Skin of body (tissue), 2 donors: Measurements from ENCODE around the gene DNAJB4. TPM values are rescaled to one million over a fixed set of nuclear protein-coding genes. Genes with fewer than 3 reads are reported as not detected.
"Not testable (repeated sequence)": the region's sequence is repeated elsewhere in the genome, so short reads cannot be mapped to it uniquely, and the experiment has no call there.

Source experiments
- DNase-seq: peaks from one replicate; lab custom pipeline; 2025; lab: John Stamatoyannopoulos, UW
- total RNA-seq: library from RNA; depleted of rRNA; stranded (reverse); fragments of >200 nt; gene quantifications from one replicate; pipeline ENCODE4 v1.2.3, GENCODE V29; 2014

The DNAJB4 gene
- total RNA-seq, 1 donor from 2014 or later: 55.7 TPM

DNA sequence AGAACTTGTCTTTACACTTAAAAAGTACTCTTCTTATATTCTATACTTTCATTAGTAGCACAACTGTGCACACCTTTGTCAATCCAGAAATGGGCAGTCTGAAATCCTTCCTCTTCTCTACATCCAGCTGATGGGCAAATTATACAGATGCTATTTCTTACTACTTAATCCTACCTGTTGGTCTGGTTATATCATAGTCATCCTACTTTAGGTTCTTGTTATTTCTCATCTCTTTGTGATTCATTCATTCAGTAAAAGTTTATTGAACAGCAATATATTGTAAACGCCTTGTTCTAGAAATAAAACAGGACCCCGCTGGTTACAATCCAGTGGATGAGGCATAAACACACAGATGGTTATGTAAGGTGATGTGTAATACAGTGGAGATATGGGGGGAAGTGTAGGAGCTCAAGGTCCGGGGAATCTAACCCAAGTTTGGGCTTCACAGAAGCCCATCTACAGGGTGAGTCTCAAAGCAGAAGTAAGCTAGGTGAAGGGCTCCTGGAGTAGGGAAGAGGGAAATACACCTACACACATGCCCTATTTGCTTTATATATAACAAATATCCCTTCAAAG lies 14.0 kb upstream of the DNAJB4 start:
- DNase-seq: no peak

DNA sequence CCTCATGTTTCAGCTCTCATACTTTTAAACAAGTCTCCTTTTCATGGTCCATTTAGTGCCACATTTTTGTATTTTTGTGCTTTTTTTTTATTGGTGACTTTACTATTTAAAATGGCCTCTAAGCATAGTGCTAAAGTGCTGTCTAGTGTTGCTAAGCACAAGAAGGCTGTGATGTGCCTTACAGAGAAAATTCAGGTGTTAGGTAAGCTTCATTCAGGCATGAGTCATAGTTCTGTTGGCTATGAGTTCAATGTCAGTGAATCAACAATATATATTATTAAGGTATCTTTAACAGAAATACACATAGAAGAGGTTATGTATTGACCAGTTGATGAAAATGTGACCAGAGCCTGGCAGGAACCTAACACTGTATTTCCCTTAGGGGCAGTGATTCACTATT lies 13.1 kb upstream of the DNAJB4 start:
- no peak for DNase-seq

DNA sequence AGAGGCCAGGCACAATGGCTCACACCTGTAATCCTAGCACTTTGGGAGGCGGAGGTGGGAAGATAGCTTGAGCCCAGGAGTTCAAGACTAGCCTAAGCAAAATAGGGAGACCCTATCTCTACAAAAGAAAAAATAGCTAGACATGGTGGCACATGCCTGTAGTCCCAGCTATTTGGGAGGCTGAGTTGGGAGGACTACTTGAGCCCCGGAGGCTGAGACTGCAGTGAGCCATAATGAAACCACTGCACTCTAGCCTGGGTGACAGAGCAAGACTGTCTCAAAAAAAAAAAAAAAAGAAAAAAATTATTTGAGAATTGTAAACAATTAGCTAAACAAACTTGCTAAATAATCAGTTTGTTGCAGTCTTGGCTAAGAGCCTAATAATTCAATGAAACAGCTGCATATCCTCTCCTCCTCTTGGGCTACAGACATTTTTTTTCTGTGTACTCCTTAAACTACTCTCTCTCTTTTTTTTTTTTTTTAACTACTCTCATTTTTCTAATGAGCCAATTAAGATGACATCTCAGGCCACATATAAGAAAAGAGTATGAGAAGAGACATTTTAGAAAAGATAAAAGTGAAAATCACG lies 10.5 kb upstream of the DNAJB4 start:
- DNase-seq: peak; percentile 23

DNA sequence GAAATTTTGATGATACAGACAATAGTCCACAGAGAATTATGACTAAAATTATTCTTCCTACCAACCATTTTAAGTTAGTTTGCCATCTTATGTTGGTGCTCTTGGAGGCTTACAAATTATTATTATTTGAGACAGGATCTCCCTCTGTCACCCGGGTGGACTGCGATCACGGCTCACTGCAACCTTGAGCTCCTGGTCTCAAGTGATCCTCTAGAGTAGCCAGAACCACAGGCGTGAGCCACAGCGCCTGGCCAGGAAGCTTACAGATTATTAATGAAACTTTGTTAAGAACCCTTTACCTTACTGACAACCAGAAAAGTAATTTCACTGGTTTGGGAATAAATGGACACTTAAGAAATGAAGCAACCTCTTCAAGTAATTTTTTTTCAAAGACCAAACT lies 8.0 kb upstream of the DNAJB4 start:
- no peak for DNase-seq

DNA sequence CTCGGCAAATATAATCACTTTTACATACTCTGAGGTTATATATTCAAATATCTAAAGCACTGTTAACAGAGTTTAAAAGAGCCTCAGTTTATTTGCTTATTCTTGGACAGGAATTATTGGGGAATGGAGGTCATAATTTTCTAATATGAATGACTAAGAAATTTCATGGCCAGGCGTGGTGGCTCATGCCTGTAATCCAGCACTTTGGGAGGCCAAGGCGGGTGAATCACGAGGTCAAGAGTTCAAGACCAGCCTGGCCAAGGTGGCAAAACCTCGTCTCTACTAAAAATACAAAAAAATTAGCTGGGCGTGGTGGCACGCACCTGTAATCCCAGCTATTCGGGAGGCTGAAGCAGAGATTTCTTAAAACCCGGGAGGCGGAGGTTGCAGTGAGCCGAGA lies 4.2 kb upstream of the DNAJB4 start:
- not testable (repeated sequence) for DNase-seq

- no peak for DNase-seq
These were observed 1.5 kb upstream of the DNAJB4 start for GRCh38 chr1:78003070-78003746.

- peak; percentile 84 for DNase-seq
These were observed 639 bp upstream of the DNAJB4 start for GRCh38 chr1:78003882-78004718.

DNA sequence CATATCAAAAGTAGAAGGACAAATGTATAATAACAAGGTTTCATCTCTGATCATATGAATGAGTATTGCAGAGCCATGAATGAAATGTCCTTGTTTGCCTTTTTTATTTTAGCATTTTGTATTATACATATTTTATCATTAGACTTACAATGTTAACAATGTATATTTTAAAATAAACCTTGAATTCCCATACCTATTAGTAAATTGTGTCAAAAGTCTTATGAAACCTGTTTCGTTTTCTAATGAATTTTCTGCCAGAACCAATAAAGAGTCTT lies 646 bp downstream of the DNAJB4 start:
- no peak for DNase-seq

- peak; percentile 93 for DNase-seq
These were observed 1.0 kb downstream of the DNAJB4 start for GRCh38 chr1:78005755-78006154.

- no peak for DNase-seq
These were observed 1.8 kb downstream of the DNAJB4 start for GRCh38 chr1:78006521-78006920.

DNA sequence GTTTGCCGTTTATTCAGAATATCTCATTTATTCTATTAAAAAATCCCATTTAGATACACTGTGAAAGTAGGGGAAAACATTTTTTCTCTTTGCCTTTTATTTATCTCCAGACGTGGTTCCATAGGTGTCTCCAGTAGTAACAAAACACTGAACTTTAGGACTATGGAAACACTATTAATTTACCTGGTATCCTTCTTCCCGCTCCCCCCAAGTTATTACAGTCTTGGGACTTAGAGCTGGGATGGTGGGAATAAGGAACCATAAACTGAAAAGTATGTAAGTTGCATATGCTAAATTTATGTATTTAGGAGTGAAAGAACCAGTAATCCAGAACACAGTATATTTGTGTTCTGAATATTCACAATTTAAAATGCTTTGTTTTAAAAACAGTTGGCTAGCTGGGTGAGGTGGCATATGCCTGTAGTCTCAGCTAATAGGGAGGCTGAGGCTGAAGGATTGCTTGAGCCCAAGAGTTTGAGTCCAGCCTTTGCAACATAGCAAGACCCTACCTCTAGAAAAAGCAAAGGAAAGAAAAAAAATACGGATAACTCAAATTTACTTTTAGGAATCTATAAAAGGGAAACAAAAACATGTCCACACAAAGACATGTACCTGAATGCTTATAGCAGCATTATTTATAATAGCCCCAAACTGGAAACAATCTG lies 3.1 kb downstream of the DNAJB4 start:
- no peak for DNase-seq

- no peak for DNase-seq
These were observed 4.5 kb downstream of the DNAJB4 start for GRCh38 chr1:78009276-78009675.

- DNase-seq: no peak
These were observed 5.1 kb downstream of the DNAJB4 start for GRCh38 chr1:78009836-78010235.

GRCh38 chr1:78011050-78011449 lies 6.3 kb downstream of the DNAJB4 start:
- DNase-seq: no peak

GRCh38 chr1:78015148-78015547 lies 10.4 kb downstream of the DNAJB4 start:
- no peak for DNase-seq

GRCh38 chr1:78019024-78019423 lies 14.3 kb downstream of the DNAJB4 start:
- DNase-seq: no peak

GRCh38 chr1:78021134-78021533 lies 16.4 kb downstream of the DNAJB4 start:
- DNase-seq: not testable (repeated sequence)

DNA sequence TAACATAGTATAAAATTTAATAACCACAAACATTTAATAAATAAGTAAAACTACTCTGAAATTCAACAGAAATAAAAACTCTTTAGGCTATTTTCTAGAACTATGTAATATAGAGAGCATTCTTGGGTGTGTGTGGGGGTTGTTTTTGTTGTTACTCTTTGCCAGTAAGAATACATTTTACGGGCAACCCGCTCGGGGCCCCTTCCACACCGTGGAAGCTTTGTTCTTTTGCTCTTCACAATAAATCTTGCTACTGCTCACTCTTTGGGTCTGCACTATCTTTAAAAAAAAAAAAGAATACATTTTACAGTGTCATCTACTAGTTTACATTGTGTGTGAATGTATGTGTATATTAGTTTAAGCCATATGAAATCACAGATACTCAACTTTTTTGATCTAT lies 25.1 kb downstream of the DNAJB4 start:
- DNase-seq: no peak

GRCh38 chr1:78032996-78033796 lies 28.5 kb downstream of the DNAJB4 start:
- DNase-seq: no peak

DNA sequence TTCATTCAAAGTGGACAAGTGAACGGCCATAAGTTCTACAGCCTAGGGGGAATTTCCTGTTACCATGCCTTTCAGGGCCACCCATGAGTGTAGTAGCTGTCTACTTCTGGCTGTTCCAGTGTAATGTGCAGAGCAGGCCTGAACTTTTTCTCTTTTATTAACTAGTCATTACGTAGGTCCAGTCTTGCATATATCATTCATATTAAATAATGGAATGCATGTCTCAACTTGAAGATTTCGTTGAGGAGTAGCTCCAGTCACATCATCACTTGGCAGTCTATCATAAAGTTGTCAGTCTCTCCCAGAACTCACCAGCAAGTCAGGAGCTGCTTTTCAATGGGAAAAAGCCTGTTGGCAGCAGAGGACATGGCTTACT lies 29.0 kb downstream of the DNAJB4 start:
- DNase-seq: no peak

DNA sequence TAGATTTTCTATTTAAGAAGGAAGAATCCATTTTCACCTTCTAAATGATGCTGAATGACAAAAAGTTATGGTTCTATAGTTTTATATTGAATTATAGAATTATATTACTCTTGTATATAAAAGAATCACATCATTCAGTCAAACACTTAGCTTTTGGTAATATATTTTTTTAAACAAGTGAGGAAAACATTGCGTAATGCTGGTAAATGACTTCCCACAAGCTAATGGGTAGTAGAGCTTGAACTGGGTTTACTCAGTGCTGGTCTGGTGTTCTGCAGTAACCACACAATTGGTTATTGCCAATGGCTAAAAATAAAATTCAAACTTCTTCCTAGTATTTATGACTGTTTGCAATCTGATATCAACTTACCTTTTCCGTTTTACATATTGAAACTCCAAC lies 30.4 kb downstream of the DNAJB4 start:
- no peak for DNase-seq
